H1 (cell line): ENCODE measurements around the gene SV2C. TPM values are rescaled to one million over a fixed set of nuclear protein-coding genes. Genes with fewer than 3 reads are reported as not detected.

ENCODE experiments used
- CTCF ChIA-PET: fragments of 300-600 bp; sonication (Branson Sonifier 250); formaldehyde crosslinking; loops from one replicate; lab custom pipeline; 2021; ENCODE audit not compliant: partially characterized antibody; lab: Charles Lee
- POLR2A ChIA-PET: fragments of 300-600 bp; sonication (Branson Sonifier 250); formaldehyde crosslinking; loops from one replicate; lab custom pipeline; 2021; ENCODE audit warnings: inconsistent platforms; ENCODE audit not compliant: partially characterized antibody; lab: Charles Lee
- DNase-seq, 2 experiments: peaks; one replicate each; pipeline versions ENCODE4 v3.0.0 to v3.0.0-alpha.2; 2010 to 2022; ENCODE audit warnings: low spot score in 2 of 2, low read depth in 1 of 2, mixed read lengths in 1 of 2
- FAIRE-seq: peaks from 2 replicates; lab custom pipeline; 2011; peaks lifted over from hg19 to GRCh38; lab: Jason Lieb, UNC
- H2AFZ ChIP-seq: 2 replicates; pipeline ENCODE4 v1.8.1; 2012; ENCODE audit warnings: low read length, inconsistent platforms
- H2AK5ac ChIP-seq: 2 replicates; pipeline ENCODE4 v1.6.1; 2013; ENCODE audit warnings: low read depth, low read length
- H2BK120ac ChIP-seq: replicated peaks from 2 replicates; pipeline ENCODE3; 2013; ENCODE audit warnings: low read depth, low read length, inconsistent platforms
- H2BK12ac ChIP-seq: 2 replicates; pipeline ENCODE4 v1.6.1; 2013; ENCODE audit warnings: low read depth, low read length
- H2BK15ac ChIP-seq: 2 replicates; pipeline ENCODE4 v1.6.1; 2013; ENCODE audit warnings: low read length
- H2BK20ac ChIP-seq: 2 replicates; pipeline ENCODE4 v1.6.1; 2013; ENCODE audit warnings: low read length
- H2BK5ac ChIP-seq: 2 replicates; pipeline ENCODE4 v1.6.1; 2013; ENCODE audit warnings: low read depth, low read length
- H3K14ac ChIP-seq: 2 replicates; pipeline ENCODE4 v1.6.1; 2013; ENCODE audit warnings: inconsistent platforms; ENCODE audit not compliant: insufficient read length
- H3K18ac ChIP-seq: 2 replicates; pipeline ENCODE4 v1.6.1; 2013; ENCODE audit warnings: low read length; ENCODE audit errors: extremely low read depth
- H3K23ac ChIP-seq: 2 replicates; pipeline ENCODE4 v1.6.1; 2013; ENCODE audit warnings: inconsistent platforms; ENCODE audit not compliant: insufficient read length
- H3K23me2 ChIP-seq: 2 replicates; pipeline ENCODE4 v1.6.1; 2013; ENCODE audit warnings: low read depth, low read length
- H3K27ac ChIP-seq: 2 replicates; pipeline ENCODE4 v1.6.1; 2011; ENCODE audit warnings: low read depth, low read length, inconsistent platforms
- H3K27me3 ChIP-seq, 4 experiments: replicated peaks in 1 of 4; 1 replicate in 1 of 4; 2 replicates in 3 of 4; pipeline versions ENCODE4 v1.6.1 to v1.8.1; 2011 to 2013; ENCODE audit warnings: low read length in 3 of 4, mild to moderate bottlenecking in 3 of 4, inconsistent platforms in 2 of 4, mixed read lengths in 2 of 4, moderate library complexity in 1 of 4; ENCODE audit not compliant: control insufficient read depth in 3 of 4, insufficient read depth in 3 of 4; ENCODE audit errors: extremely low read depth in 1 of 4
- H3K36me3 ChIP-seq, 4 experiments: 2 replicates each; pipeline versions ENCODE4 v1.6.1 to v1.8.1; 2011 to 2013; ENCODE audit warnings: mild to moderate bottlenecking in 4 of 4, low read length in 3 of 4, moderate library complexity in 2 of 4, control low read depth in 1 of 4, inconsistent platforms in 1 of 4; ENCODE audit not compliant: insufficient read depth in 4 of 4, control insufficient read depth in 2 of 4
- H3K4ac ChIP-seq: replicated peaks from 2 replicates; pipeline ENCODE3; 2013; ENCODE audit warnings: low read length, low read depth, mixed read lengths, inconsistent platforms; ENCODE audit not compliant: insufficient read length
- H3K4me1 ChIP-seq, 4 experiments: replicated peaks in 1 of 4; 1 replicate in 1 of 4; 2 replicates in 3 of 4; pipeline versions ENCODE4 v1.6.1 to v1.8.1; 2011 to 2013; ENCODE audit warnings: low read length in 3 of 4, inconsistent platforms in 2 of 4, mixed read lengths in 1 of 4; ENCODE audit not compliant: insufficient read depth in 4 of 4, control insufficient read depth in 3 of 4
- H3K4me2 ChIP-seq, 2 experiments: 2 replicates each; pipeline versions ENCODE4 v1.6.1 to v1.8.1; 2011 to 2013; ENCODE audit warnings: low read depth in 2 of 2, low read length in 2 of 2, control low read depth in 1 of 2, inconsistent platforms in 1 of 2, mild to moderate bottlenecking in 1 of 2; ENCODE audit not compliant: insufficient read depth in 1 of 2
- H3K4me3 ChIP-seq, 4 experiments: fragments of 200-600, 300-600 bp in 1 of 4; sonication (generic), shearing (Covaris generic), sonication (Bioruptor Twin) in 1 of 4; 2 replicates each; pipeline versions ENCODE4 v1.5.1 to v1.8.1; 2011 to 2016; ENCODE audit warnings: low read length in 4 of 4, low read depth in 3 of 4, control low read depth in 2 of 4, inconsistent platforms in 2 of 4, mild to moderate bottlenecking in 2 of 4, mixed read lengths in 1 of 4, moderate library complexity in 1 of 4; ENCODE audit not compliant: insufficient read depth in 2 of 4; ENCODE audit errors: extremely low read depth in 1 of 4
- H3K56ac ChIP-seq: replicated peaks from 2 replicates; pipeline ENCODE3; 2013; ENCODE audit warnings: low read depth, mild to moderate bottlenecking, mixed read lengths, low read length, inconsistent platforms; ENCODE audit not compliant: insufficient read length
- H3K79me1 ChIP-seq: 2 replicates; pipeline ENCODE4 v1.6.1; 2013; ENCODE audit warnings: low read depth, low read length, control low read depth
- H3K79me2 ChIP-seq, 2 experiments: 2 replicates each; pipeline versions ENCODE4 v1.6.1 to v1.8.1; 2012 to 2013; ENCODE audit warnings: low read length in 2 of 2, mild to moderate bottlenecking in 2 of 2, inconsistent platforms in 1 of 2; ENCODE audit not compliant: insufficient read depth in 2 of 2, control insufficient read depth in 1 of 2
- H3K9ac ChIP-seq, 4 experiments: replicated peaks in 1 of 4; 1 replicate in 1 of 4; 2 replicates in 3 of 4; pipeline versions ENCODE4 v1.6.1 to v1.8.1; 2011 to 2013; ENCODE audit warnings: low read depth in 3 of 4, low read length in 3 of 4, control low read depth in 2 of 4, mild to moderate bottlenecking in 2 of 4, moderate library complexity in 2 of 4, inconsistent platforms in 1 of 4; ENCODE audit errors: extremely low read depth in 1 of 4
- H3K9me3 ChIP-seq, 2 experiments: 2 replicates each; pipeline versions ENCODE4 v1.6.1 to v1.8.1; 2012 to 2013; ENCODE audit warnings: mild to moderate bottlenecking in 2 of 2, moderate library complexity in 2 of 2, control low read depth in 1 of 2, inconsistent platforms in 1 of 2, low read depth in 1 of 2, low read length in 1 of 2, mixed read lengths in 1 of 2; ENCODE audit not compliant: insufficient read depth in 2 of 2
- H4K20me1 ChIP-seq, 2 experiments: replicated peaks in 1 of 2; 2 replicates each; pipeline versions ENCODE3 to v1.8.1; 2011 to 2013; ENCODE audit warnings: inconsistent platforms in 2 of 2, low read length in 2 of 2, mild to moderate bottlenecking in 1 of 2; ENCODE audit not compliant: insufficient read depth in 2 of 2, control insufficient read depth in 1 of 2
- H4K5ac ChIP-seq: 2 replicates; pipeline ENCODE4 v1.6.1; 2013; ENCODE audit warnings: low read length, low read depth, mixed read lengths, inconsistent platforms; ENCODE audit not compliant: insufficient read length
- H4K8ac ChIP-seq: 2 replicates; pipeline ENCODE4 v1.8.0; 2013; ENCODE audit warnings: mild to moderate bottlenecking, moderate library complexity, low read length, inconsistent platforms; ENCODE audit not compliant: insufficient read depth; ENCODE audit errors: extremely low read depth
- H4K91ac ChIP-seq: replicated peaks from 2 replicates; pipeline ENCODE3; 2013; ENCODE audit warnings: low read length, mixed read lengths, inconsistent platforms; ENCODE audit not compliant: insufficient read length
- CTBP2 ChIP-seq: IDR thresholded peaks from 2 replicates; pipeline ENCODE4 v1.7.0; 2011; ENCODE audit warnings: borderline replicate concordance, mild to moderate bottlenecking, moderate library complexity, mixed read lengths, low read length; ENCODE audit not compliant: insufficient read depth, insufficient read length
- EGR1 ChIP-seq: IDR thresholded peaks from 2 replicates; pipeline ENCODE4 v1.6.1; 2011; ENCODE audit warnings: low read depth, low read length, borderline replicate concordance
- GABPA ChIP-seq: IDR thresholded peaks from 2 replicates; pipeline ENCODE4 v1.6.1; 2011; ENCODE audit warnings: mild to moderate bottlenecking, low read length, moderate library complexity, borderline replicate concordance; ENCODE audit not compliant: insufficient read depth
- JUN ChIP-seq: IDR thresholded peaks from 2 replicates; pipeline ENCODE4 v1.6.1; 2011; ENCODE audit warnings: low read depth, mild to moderate bottlenecking, improper control_type of control experiment, low read length
- POU5F1 ChIP-seq: IDR thresholded peaks from 2 replicates; pipeline ENCODE4 v1.6.1; 2011; ENCODE audit warnings: low read depth, mild to moderate bottlenecking, low read length, moderate library complexity
- SIN3A ChIP-seq, 2 experiments: IDR thresholded peaks in 1 of 2; conservative IDR thresholded peaks in 1 of 2; 2 replicates each; pipeline ENCODE4 v1.6.1; 2011 to 2012; ENCODE audit warnings: low read length in 2 of 2, improper control_type of control experiment in 1 of 2, low read depth in 1 of 2, mild to moderate bottlenecking in 1 of 2
- SIX5 ChIP-seq: IDR thresholded peaks from 2 replicates; pipeline ENCODE4 v1.6.1; 2011; ENCODE audit warnings: mild to moderate bottlenecking, low read depth, low read length
- SP1 ChIP-seq: IDR thresholded peaks from 2 replicates; pipeline ENCODE4 v1.6.1; 2011; ENCODE audit warnings: low read depth, low read length
- WGBS, 2 experiments: shearing (Covaris generic) in 1 of 2; methylation state at CpG; one replicate each; pipeline versions ENCODE4 v1.1.6 to v1.1.7; 2013 to 2015; ENCODE audit warnings: low lambda C conversion rate in 2 of 2, mixed read lengths in 2 of 2, inconsistent platforms in 1 of 2, low coverage in 1 of 2, missing lambda C conversion rate in 1 of 2; ENCODE audit not compliant: insufficient replicate concordance in 2 of 2, insufficient coverage in 1 of 2, insufficient read length in 1 of 2; ENCODE audit errors: extremely low coverage in 1 of 2, missing lambda C conversion rate in 1 of 2; 5-methylcytosine and 5-hydroxymethylcytosine counted together
- polyA plus RNA-seq, 7 experiments: library from polyadenylated mRNA; depleted of rRNA in 3 of 7; stranded (reverse) in 5 of 7; unstranded in 2 of 7; fragments of >200 nt in 5 of 7; fragments of 200-250 nt in 2 of 7; gene quantifications; 1 replicate in 5 of 7; 2 replicates in 1 of 7; 4 replicates in 1 of 7; pipeline versions ENCODE4 v1.2.1 to v1.2.3, GENCODE V29; 2011 to 2013; ENCODE audit warnings: missing spikeins in 2 of 7, mixed read lengths in 2 of 7
- total RNA-seq: library from RNA; stranded (reverse); fragmentation: NEBNext Ultra II Directional; extraction: Animal tissue kit (Norgen Biotek cat#: 25700); gene quantifications from 2 replicates; pipeline ENCODE4 v1.2.1, GENCODE V29; 2021

SV2C gene
- total and polyA plus RNA-seq, 2 of the 8 experiments (the other 6 are each of a cell fraction or from before 2014, with no cell fraction given), result 0.08 to 0.24 TPM

- Histone ChIP-seq H2BK120ac (no peak overlapping the region), H4K8ac (no peak overlapping the region), H2BK15ac (no peak overlapping the region), H4K5ac (no peak overlapping the region), H3K23me2 (no peaks in the 10 kb centered on the region; the same call in 1 of the 2 replicates), H3K4me3 (no peak overlapping the region), H3K27me3 (no peaks in the 10 kb centered on the region; a peak in 1 of 7 replicates), H3K9ac (no peak overlapping the region), H3K4me2 (no peak overlapping the region), H2BK20ac (no peak overlapping the region), H3K23ac (no peak overlapping the region), H3K79me1 (no peaks in the 10 kb centered on the region), H3K36me3 (no peaks in the 10 kb centered on the region), H2AFZ (no peak overlapping the region), H3K9me3 (no peaks in the 10 kb centered on the region), H2AK5ac (no peak overlapping the region), H3K4ac (no peak overlapping the region), H2BK5ac (no peak overlapping the region), H3K14ac (no peak overlapping the region), H3K18ac (no peak overlapping the region), H3K4me1 (no peaks in the 10 kb centered on the region), H3K56ac (no peak overlapping the region), H4K20me1 (no peaks in the 10 kb centered on the region), H3K79me2 (no peaks in the 10 kb centered on the region), H2BK12ac (no peak overlapping the region), H4K91ac (no peak overlapping the region), H3K27ac (no peak overlapping the region)
- TF ChIP-seq POU5F1 (no peak), GABPA (no peak), EGR1 (no peak), CTBP2 (no peak), JUN (no peak), SP1 (no peak), SIN3A (conservative IDR thresholded peaks at IDR 0.05 in 1 of 2, IDR thresholded peaks at IDR 0.05 in 1 of 2; ENCODE audit: low read depth in 1 of 2, low read length in 2 of 2) (no peak), SIX5 (no peak)
- FAIRE-seq, result no peak
- CTCF ChIA-PET, result interaction anchor here (0.9 to 5.7 kb wide), 8 partner anchors 13 to 267 kb away, joined by 3 to 35 read pairs (median 3); no protein-coding TSS in a partner anchor
- no peak for DNase-seq
- WGBS, 2 experiments, result 91% methylated on average over 2 of the region's 2 CpGs; no CpG with 5 or more reads in 1 of the 2 experiments
- POLR2A ChIA-PET, result no interaction called here
Observed at GRCh38 chr5:76153271-76153670, 70.1 kb downstream of the SV2C start.
